OCI-LY3 (cell line): Measurements from ENCODE around the gene PTHLH.

Experiments
- EZH2phosphoT487 ChIP-seq: fragments of 200-600 bp; shearing (Covaris generic); IDR thresholded peaks from 2 replicates; pipeline ENCODE4 v1.6.1; 2018; ENCODE audit warnings: antibody characterized with exemption, mixed run types, low read depth
- TF ChIP-seq, protein P1 (sequence below): fragments of 200-600, 300-600 bp; sonication (generic); IDR thresholded peaks from 2 replicates; pipeline ENCODE4 v1.5.1; 2014; ENCODE audit warnings: antibody characterized with exemption, low read length, low read depth

DNA sequence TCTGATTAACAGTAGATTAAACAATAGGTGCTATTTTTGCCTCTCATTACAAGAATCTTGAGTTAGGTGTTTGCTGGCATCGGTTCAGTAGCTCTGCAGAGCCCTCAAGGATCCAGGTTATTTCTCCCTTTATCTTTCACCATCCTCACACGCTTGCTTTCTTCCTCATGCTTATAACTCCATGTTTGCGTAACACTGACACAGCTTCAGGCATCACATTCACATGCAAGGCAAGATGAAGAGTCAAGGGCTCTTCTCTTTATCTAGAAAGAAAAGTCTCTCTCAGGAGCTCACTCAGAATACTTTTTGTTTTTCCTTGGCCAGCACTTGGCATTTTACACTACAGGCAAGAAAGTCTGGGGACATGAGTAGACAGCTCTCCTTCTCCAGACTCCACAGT lies 24.2 kb upstream of the PTHLH start:
- no peak for TF ChIP-seq EZH2phosphoT487
- TF ChIP-seq, protein P1, sequence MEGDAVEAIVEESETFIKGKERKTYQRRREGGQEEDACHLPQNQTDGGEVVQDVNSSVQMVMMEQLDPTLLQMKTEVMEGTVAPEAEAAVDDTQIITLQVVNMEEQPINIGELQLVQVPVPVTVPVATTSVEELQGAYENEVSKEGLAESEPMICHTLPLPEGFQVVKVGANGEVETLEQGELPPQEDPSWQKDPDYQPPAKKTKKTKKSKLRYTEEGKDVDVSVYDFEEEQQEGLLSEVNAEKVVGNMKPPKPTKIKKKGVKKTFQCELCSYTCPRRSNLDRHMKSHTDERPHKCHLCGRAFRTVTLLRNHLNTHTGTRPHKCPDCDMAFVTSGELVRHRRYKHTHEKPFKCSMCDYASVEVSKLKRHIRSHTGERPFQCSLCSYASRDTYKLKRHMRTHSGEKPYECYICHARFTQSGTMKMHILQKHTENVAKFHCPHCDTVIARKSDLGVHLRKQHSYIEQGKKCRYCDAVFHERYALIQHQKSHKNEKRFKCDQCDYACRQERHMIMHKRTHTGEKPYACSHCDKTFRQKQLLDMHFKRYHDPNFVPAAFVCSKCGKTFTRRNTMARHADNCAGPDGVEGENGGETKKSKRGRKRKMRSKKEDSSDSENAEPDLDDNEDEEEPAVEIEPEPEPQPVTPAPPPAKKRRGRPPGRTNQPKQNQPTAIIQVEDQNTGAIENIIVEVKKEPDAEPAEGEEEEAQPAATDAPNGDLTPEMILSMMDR, result no peak
